HG03558 (cell line): Measurements from ENCODE around the gene ACOT4.
A peak's percentile ranks its signal among the peaks of the same experiment; 100 is the strongest.
"Not testable (repeated sequence)": the region's sequence is repeated elsewhere in the genome, so short reads cannot be mapped to it uniquely, and the experiment has no call there.

Source experiments
- ATAC-seq: cut with Tn5 transposase; IDR thresholded peaks from one replicate; pipeline ENCODE4 v1.9.1; 2021; ENCODE audit warnings: moderate number of reproducible peaks; ENCODE audit not compliant: unreplicated experiment; ENCODE audit errors: extremely low read depth

Gene ACOT4

DNA sequence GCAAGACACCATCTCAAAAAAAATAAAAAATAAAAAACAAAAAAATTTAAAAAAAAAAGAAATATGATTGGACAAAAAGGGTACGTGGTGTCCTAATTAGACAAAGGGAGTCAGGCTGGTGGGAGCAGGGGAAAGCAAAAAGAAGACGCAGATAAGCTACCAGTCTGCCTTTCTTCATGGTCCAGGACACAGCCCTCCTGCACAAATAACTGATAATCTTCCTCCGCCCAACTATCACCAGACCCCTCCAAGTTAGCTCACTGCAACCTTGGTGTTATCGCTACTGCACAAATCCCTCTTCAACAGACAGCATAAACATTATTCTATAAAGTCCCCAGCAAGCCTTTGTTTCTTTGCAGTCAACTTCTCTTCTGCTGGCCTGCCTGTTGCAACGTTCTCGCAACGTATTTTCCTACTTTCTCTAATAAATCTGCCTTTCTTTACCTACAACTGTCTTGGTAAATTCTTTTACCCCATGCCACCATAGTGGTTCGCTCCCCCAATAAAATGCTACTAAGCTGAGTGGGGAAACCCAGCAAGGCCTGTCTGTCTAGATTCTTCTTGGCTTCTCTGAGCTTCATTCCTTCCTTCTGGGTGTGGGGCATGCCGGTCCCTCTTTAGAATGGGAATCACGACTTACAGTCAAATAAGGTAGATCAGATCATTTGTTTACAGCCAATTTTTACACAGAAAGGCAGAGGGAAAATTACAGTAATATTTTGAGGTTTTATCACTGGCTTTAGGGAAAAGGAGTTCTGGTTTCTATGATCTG is 38.5 kb downstream of the ACOT4 start:
- ATAC-seq, result no peak

DNA sequence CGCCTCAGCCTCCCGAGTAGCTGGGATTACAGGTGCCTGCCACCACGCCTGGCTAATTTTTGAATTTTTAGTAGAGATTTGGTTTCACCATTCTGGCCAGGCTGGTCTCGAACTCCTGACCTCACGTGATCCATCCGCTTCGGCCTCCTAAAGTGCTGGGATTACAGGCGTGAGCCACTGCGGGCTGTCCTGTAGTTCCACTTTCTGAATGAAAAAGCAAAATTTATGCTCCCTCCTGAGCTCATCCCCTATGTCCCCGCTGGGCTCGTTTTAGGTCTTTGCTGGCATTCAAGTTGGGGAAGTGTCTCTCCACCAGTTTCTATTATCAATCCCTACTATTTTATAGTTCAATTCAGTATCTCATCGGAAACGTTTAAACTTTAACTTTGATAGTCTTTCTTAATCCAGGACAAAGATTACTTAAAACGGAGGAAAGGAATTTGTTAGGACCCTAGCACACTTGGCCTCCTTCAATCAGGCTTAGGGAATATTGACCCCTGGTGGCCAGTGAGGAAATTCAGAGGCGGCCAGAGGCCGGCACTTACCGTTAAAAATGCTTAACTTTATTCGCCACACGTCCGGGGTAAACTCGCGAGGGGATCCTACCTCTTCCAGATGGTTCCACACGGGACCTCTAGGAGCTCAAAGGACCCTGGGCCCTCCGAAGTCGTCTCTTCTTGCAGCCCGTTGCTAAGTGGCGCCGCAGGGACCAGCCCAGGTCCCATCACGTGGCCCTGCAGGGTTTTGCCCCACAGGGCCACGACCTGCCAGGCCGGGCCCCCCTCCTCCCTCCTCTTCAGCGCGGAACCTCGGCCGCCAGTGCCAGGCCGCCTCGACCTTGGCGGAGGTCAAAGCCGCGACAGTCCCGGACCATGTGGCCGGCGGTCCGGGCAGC is 41.7 kb downstream of the ACOT4 start:
- ATAC-seq, result no peak

- ATAC-seq, result no peak
Measured at GRCh38 chr14:73634011-73634833, 42.5 kb downstream of the ACOT4 start.

DNA sequence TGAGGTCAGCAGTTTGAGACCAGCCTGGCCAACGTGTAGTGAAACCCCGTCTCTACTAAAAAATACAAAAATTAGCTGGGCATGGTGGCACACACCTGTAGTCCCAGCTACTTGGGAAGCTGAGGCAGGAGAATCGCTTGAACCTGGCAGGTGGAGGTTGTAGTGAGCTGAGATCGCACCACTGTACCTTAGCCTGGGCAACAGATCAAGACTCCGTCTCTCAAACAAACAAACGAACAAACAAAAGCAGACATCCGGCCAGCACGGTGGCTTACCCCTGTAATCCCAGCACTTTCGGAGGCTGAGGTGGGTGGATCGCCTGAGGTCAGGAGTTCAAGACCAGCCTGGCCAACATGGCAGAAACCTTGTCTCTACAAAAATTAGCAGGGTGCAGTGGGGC is 44.7 kb downstream of the ACOT4 start:
- not testable (repeated sequence) for ATAC-seq

- no peak for ATAC-seq
Measured at GRCh38 chr14:73637830-73638229, 46.2 kb downstream of the ACOT4 start.

GRCh38 chr14:73640796-73641365 is 49.2 kb downstream of the ACOT4 start:
- ATAC-seq, result no peak

GRCh38 chr14:73644531-73645247 is 53.0 kb downstream of the ACOT4 start, which contains the start of gene DNAL1:
DNAL1 (plus strand) TSS chr14:73644986; CDS start chr14:73645040, 54 bp downstream.
- peak; percentile 84 for ATAC-seq

GRCh38 chr14:73645248-73645610 is 53.6 kb downstream of the ACOT4 start:
- no peak for ATAC-seq
